Measurements from ENCODE around the gene VPS16. TPM values are rescaled to one million over a fixed set of nuclear protein-coding genes. Genes with fewer than 3 reads are reported as not detected.

Gene VPS16
- total RNA-seq, 1 donor from 2014 or later, result 51.1 TPM

- TF ChIP-seq CTCF (IDR thresholded peaks at IDR 0.05), result no peak
- H3K4me1 Mint-ChIP-seq (ENCODE audit: unreplicated experiment), result peaks cover 3% of the 10 kb centered on the region
- H3K4me3 Mint-ChIP-seq (ENCODE audit: unreplicated experiment), result no peak overlapping the region
- peak; percentile 51 for DNase-seq (ENCODE audit: extremely low spot score, unreplicated experiment)
- H3K27me3 Mint-ChIP-seq (ENCODE audit: unreplicated experiment), result no peaks in the 10 kb centered on the region
- no peaks in the 10 kb centered on the region for H3K9me3 Mint-ChIP-seq (ENCODE audit: unreplicated experiment)
- H3K36me3 Mint-ChIP-seq (ENCODE audit: unreplicated experiment), result peaks cover 6% of the 10 kb centered on the region
- H3K27ac Mint-ChIP-seq (ENCODE audit: unreplicated experiment), result no peak overlapping the region
Observed at GRCh38 chr20:2847802-2848201, 7.3 kb downstream of the VPS16 start.

GRCh38 chr20:2849529-2849928 lies 9.0 kb downstream of the VPS16 start:
- Mint-ChIP-seq H3K4me3 (ENCODE audit: unreplicated experiment) (no peak overlapping the region), H3K9me3 (ENCODE audit: unreplicated experiment) (no peaks in the 10 kb centered on the region), H3K27ac (ENCODE audit: unreplicated experiment) (no peak overlapping the region), H3K4me1 (ENCODE audit: unreplicated experiment) (peaks cover 3% of the 10 kb centered on the region), H3K36me3 (ENCODE audit: unreplicated experiment) (peaks cover 8% of the 10 kb centered on the region), H3K27me3 (ENCODE audit: unreplicated experiment) (no peaks in the 10 kb centered on the region)
- TF ChIP-seq CTCF (IDR thresholded peaks at IDR 0.05), result no peak
- DNase-seq (ENCODE audit: extremely low spot score, unreplicated experiment), result no peak

- Mint-ChIP-seq H3K27me3 (ENCODE audit: unreplicated experiment) (no peaks in the 10 kb centered on the region), H3K27ac (ENCODE audit: unreplicated experiment) (no peak overlapping the region), H3K36me3 (ENCODE audit: unreplicated experiment) (peaks cover 8% of the 10 kb centered on the region), H3K4me1 (ENCODE audit: unreplicated experiment) (peaks cover 3% of the 10 kb centered on the region), H3K9me3 (ENCODE audit: unreplicated experiment) (no peaks in the 10 kb centered on the region), H3K4me3 (ENCODE audit: unreplicated experiment) (no peak overlapping the region)
- no peak for TF ChIP-seq CTCF (IDR thresholded peaks at IDR 0.05)
- DNase-seq (ENCODE audit: extremely low spot score, unreplicated experiment), result no peak
Observed at GRCh38 chr20:2851086-2851485, 10.5 kb downstream of the VPS16 start.

- no peaks in the 10 kb centered on the region for H3K9me3 Mint-ChIP-seq (ENCODE audit: unreplicated experiment)
- H3K36me3 Mint-ChIP-seq (ENCODE audit: unreplicated experiment), result peaks cover 8% of the 10 kb centered on the region
- H3K4me3 Mint-ChIP-seq (ENCODE audit: unreplicated experiment), result no peak overlapping the region
- DNase-seq (ENCODE audit: extremely low spot score, unreplicated experiment), result no peak
- no peak for TF ChIP-seq CTCF (IDR thresholded peaks at IDR 0.05)
- H3K27me3 Mint-ChIP-seq (ENCODE audit: unreplicated experiment), result no peaks in the 10 kb centered on the region
- no peaks in the 10 kb centered on the region for H3K4me1 Mint-ChIP-seq (ENCODE audit: unreplicated experiment)
- H3K27ac Mint-ChIP-seq (ENCODE audit: unreplicated experiment), result no peak overlapping the region
Observed at GRCh38 chr20:2858591-2858990, 18.0 kb downstream of the VPS16 start.

GRCh38 chr20:2859330-2860121 lies 19.0 kb downstream of the VPS16 start:
- Mint-ChIP-seq H3K4me1 (ENCODE audit: unreplicated experiment) (no peaks in the 10 kb centered on the region), H3K27ac (ENCODE audit: unreplicated experiment) (no peak overlapping the region), H3K27me3 (ENCODE audit: unreplicated experiment) (no peaks in the 10 kb centered on the region), H3K4me3 (ENCODE audit: unreplicated experiment) (no peak overlapping the region), H3K36me3 (ENCODE audit: unreplicated experiment) (peaks cover 8% of the 10 kb centered on the region), H3K9me3 (ENCODE audit: unreplicated experiment) (no peaks in the 10 kb centered on the region)
- DNase-seq (ENCODE audit: extremely low spot score, unreplicated experiment), result no peak
- TF ChIP-seq CTCF (IDR thresholded peaks at IDR 0.05), result no peak
